ENCODE data around the gene NAA10.

GRCh38 chrX:153956044-153956907 lies 21.4 kb upstream of the NAA10 start:
- TF ChIP-seq POLR2A (IDR thresholded peaks at IDR 0.05), result no peak
- TF ChIP-seq CTCF (IDR thresholded peaks at IDR 0.05), result no peak

Measured in heart left ventricle (tissue), 13 donors.